ENCODE measurements around the gene CUX1. TPM values are rescaled to one million over a fixed set of nuclear protein-coding genes. Genes with fewer than 3 reads are reported as not detected.

Gene CUX1
- total and polyA plus RNA-seq, 10 of the 15 experiments (the other 5 are each of a cell fraction or from before 2014, with no cell fraction given) = 6.1 to 48.6 (median 25.9) TPM

- TF ChIP-seq ZBTB4 (CRISPR knock-in tag; IDR thresholded peaks at IDR 0.05) (no peak), GABPA (IDR thresholded peaks at IDR 0.05; ENCODE audit: low read depth) (no peak), PAX8 (IDR thresholded peaks at IDR 0.05) (no peak)
Measured at GRCh38 chr7:102104245-102104644, 286.8 kb downstream of the CUX1 start (continued).

- H3K36me3 ChIP-seq (ENCODE audit: control insufficient read depth in 2 of 2, insufficient read depth in 2 of 2, low read length in 1 of 2) = peaks cover 8 to 12% of the 10 kb centered on the region in 2 experiments; a peak in 3 of 4 replicates
- in situ Hi-C loops (cut with MboI) = no loop called here
- CTCF ChIA-PET = interaction anchor here (0.5 kb wide), 1 partner anchor 69 kb away, joined by 4 read pairs; no protein-coding TSS in a partner anchor
Measured at GRCh38 chr7:102106625-102107024, 289.2 kb downstream of the CUX1 start.

More at GRCh38 chr7:102106625-102107024, 289.2 kb downstream of the CUX1 start:
- Histone ChIP-seq H3K4me2 (ENCODE audit: control insufficient read depth, insufficient read depth) (no peak overlapping the region), H3K79me2 (ENCODE audit: control insufficient read depth, insufficient read depth, low read length) (no peaks in the 10 kb centered on the region), H2AFZ (ENCODE audit: control insufficient read depth, low read depth, low read length) (no peak overlapping the region), H3K9me3 (replicated peaks; ENCODE audit: control insufficient read depth, insufficient read depth, low read length) (no peaks in the 10 kb centered on the region), H4K20me1 (ENCODE audit: control insufficient read depth, insufficient read depth) (no peaks in the 10 kb centered on the region), H3K9ac (ENCODE audit: control insufficient read depth, insufficient read depth, low read length) (no peak overlapping the region), H3K27ac (ENCODE audit: control insufficient read depth, insufficient read depth) (no peak overlapping the region), H3K4me3 (no peak overlapping the region), H3K4me1 (ENCODE audit: control insufficient read depth, insufficient read depth, low read length) (no peaks in the 10 kb centered on the region), H3K27me3 (replicated peaks in 1 of 2; ENCODE audit: control insufficient read depth in 2 of 2, insufficient read depth in 2 of 2, low read length in 1 of 2) (no peaks in the 10 kb centered on the region)
- RAD21 ChIA-PET (ENCODE audit: unreplicated experiment) = interaction anchor here (0.7 kb wide), 1 partner anchor 295 kb away, joined by 3 read pairs; no protein-coding TSS in a partner anchor
- BruUV-seq (replicated peaks) = no TSS peak
- POLR2A ChIA-PET = no interaction called here
- SMC1A ChIA-PET (ENCODE audit: uncharacterized antibody, unreplicated experiment) = interaction anchor here (1.0 kb wide), 1 partner anchor 115 kb away, joined by 3 read pairs; no protein-coding TSS in a partner anchor
- intact Hi-C loops (cut with micrococcal nuclease; ENCODE audit: unreplicated experiment) = no loop called here
- WGBS (ENCODE audit: insufficient coverage, insufficient replicate concordance, low lambda C conversion rate, missing lambda C conversion rate) = 97% methylated on average over 5 of the region's 5 CpGs
- ATAC-seq (no peak), FAIRE-seq (no peak), DNase-seq (ENCODE audit: low read depth, low spot score) (no peak)
- no peak for TF ChIP-seq CREM (IDR thresholded peaks at IDR 0.05; ENCODE audit: low read depth)
- no peak for TF ChIP-seq ZNF592 (IDR thresholded peaks at IDR 0.05)
